GM21447 (cell line): ENCODE measurements around the gene PARP6.
"Not testable (repeated sequence)": the region's sequence is repeated elsewhere in the genome, so short reads cannot be mapped to it uniquely, and the experiment has no call there.

ENCODE experiments used
- ATAC-seq: cut with Tn5 transposase; IDR thresholded peaks from one replicate; pipeline ENCODE4 v1.9.1; 2021; ENCODE audit not compliant: unreplicated experiment

Gene PARP6

DNA sequence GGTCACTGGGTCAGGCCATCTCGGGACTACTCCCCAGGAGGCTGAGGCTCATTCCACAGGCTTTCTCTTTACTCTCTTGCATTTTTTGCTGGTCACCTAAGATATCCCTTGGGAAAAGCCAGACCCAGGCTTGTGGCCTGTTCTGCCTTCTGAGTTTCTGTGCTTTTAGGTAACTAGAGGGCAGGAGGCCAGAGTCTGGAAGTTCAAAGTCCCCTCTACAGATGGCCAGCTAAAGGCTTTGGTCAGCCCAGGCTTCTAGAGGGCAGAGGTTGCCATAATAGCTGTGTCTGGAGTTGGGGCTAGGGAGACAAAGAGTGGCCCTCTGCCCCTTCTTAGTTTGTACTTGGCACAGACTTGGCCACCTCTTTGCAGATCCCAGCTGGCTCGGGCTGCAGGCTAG is 8.4 kb upstream of the PARP6 start:
- ATAC-seq = no peak

DNA sequence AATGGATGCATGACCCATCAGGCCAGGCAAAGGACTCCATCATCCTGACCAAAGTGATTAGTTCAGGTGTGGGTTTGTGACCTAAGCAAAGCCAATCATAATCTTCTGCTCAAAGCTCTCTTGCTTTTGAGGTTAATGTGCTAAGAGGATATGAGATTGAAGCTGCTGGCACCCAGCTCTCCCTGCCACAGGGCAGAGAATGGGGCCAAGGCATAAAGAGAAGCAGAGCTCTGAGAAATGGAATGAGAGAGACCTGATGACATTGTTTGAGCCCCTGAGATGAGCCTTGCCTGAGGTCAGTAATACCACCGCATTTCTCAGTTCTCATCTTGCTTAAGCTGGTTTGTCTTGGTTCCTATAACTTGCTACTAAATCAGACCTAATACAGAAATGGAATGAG is 6.4 kb upstream of the PARP6 start:
- ATAC-seq = no peak

- no peak for ATAC-seq
Measured at GRCh38 chr15:72276326-72276700, 4.0 kb upstream of the PARP6 start.

DNA sequence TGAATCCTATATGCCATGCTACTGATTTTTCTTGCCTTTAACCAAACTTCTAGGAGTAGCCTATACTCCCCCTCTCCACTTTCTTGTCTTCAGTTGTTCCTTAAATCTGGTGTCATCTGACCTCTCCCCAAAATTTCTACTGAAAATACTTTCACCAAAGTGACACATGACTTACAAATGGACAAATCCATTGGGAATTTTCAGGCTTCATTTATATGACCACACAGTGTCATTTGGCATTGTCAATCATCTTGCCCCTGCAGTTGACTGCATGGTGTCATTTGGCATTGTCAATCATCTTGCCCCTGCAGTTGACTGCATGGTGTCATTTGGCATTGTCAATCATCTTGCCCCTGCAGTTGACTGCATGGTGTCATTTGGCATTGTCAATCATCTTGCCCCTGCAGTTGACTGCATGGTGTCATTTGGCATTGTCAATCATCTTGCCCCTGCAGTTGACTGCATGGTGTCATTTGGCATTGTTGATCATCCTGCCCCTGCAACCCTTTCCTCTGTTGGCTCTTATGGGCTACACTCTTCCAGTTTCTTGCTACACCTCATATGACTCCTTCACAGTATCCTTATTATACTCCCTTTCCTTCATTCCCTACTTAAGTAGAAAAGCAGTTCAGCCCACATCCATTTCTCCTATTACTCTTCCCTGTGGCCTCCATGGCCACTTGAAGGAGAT is 3.4 kb upstream of the PARP6 start:
- ATAC-seq = not testable (repeated sequence)

GRCh38 chr15:72272997-72273352 is 621 bp upstream of the PARP6 start:
- no peak for ATAC-seq

DNA sequence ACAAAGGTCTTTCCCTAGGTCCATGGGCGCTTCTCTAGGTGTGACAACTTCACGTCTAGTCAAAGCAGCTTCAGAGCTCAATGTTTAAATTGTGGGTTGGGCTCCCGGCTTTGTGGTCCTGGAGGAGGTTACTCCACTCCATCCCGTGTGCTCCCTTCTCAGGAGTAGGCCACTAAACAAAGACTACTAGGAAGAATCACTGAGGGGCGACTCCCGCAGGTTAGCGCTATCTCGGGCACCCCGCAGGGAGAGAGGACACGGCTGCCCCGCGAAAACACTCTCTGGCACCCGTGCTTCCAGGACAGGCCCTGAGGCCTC is 500 bp downstream of the PARP6 start:
- no peak for ATAC-seq

DNA sequence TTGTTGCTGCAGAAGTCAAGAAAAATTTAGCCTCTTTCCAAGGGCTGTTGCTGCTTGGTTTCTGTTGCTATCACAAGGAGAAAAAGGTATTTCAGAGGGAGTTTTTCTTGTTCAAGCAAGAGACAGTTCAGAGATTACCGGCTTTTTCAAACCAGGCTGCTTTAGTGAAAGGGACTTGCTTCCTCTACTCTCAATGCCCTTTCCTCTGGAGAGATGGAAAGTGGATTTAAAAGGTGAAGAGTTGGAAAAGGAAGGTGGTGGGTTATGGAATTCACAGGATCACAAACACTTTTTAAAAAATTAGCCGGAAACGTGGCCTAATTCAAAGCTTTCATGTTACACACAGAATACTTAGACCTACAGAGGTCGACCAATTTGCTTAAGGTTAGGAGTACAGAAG is 1.1 kb downstream of the PARP6 start:
- no peak for ATAC-seq

- no peak for ATAC-seq
Measured at GRCh38 chr15:72269739-72270138, 2.6 kb downstream of the PARP6 start.

GRCh38 chr15:72265031-72265430 is 7.3 kb downstream of the PARP6 start:
- no peak for ATAC-seq

DNA sequence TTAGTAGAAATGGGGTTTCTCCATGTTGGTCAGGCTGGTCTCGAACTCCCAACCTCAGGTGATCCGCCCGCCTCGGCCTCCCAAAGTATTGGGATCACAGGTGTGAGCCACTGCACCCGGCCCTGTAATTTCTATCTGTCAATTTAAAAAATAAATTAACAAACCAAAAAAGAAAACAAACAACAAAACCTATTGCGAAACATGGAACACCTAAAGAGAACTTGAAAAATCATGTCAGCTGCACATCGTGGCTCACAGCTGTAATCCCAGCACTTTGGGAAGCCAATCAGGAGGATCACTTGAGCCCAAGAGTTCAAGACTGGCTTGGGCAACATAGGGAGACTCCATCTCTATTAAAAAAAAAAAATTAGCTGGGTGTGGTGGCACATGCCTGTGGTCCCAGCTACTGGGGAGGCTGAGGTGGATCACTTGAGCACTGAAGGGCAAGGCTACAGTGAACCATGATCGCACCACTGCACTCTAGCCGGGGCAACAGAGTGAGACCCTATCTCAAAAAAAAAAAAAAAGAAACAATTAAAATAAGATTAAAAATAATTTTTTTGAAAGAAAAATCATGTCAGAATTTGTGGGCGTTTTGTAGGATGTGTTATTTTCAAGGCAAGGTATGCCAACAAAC is 19.6 kb downstream of the PARP6 start:
- no peak for ATAC-seq

- no peak for ATAC-seq
Measured at GRCh38 chr15:72249142-72249810, 23.1 kb downstream of the PARP6 start.

GRCh38 chr15:72248514-72248913 is 23.8 kb downstream of the PARP6 start:
- no peak for ATAC-seq

DNA sequence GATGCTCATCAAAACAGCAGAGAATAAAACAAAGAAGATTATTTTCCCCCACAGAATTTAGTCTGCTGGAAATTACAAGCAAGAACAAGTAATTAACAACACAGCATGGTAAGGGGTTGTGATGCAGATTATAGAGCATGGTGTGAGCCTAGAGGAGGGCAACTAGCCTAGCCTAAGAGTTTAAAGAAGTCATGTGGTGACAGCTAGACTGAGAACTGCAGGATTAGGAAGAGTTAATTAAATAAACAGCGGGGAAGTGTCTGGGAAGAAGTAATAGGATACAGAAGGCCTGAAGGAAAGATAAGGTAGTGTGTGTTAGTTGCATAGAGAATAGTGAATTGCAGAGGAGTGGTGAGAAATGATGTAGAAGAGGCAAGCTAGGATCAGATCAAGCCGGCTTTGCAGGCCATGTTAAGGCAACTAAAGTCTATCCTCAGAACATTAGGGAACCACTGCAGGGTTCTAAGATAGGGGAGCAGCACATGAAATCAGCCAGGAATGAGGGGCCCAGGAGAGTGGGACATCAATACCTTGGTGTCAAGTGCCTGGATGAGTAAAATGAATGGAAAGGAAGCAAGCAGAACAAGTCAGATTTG is 29.5 kb downstream of the PARP6 start:
- ATAC-seq = no peak

GRCh38 chr15:72239652-72240051 is 32.7 kb downstream of the PARP6 start:
- ATAC-seq = no peak

DNA sequence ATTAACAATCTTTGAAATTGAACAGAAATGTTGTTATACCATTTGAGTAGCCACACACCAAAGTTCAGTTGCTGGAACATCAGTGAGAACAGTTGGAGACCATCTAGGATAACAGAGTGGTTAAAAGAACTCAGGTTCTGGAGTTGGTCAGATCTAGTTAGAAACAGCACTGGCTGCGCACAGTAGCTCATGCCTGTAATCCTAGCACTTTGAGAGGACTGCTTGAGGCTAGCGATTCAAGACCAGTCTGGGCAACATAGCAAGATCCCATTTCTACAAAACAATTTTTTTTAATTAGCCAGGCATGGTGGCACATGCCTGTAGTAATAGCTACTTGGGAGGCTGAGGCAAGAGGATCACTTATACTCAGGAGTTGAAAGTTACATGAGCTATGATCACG is 33.8 kb downstream of the PARP6 start:
- ATAC-seq = no peak

DNA sequence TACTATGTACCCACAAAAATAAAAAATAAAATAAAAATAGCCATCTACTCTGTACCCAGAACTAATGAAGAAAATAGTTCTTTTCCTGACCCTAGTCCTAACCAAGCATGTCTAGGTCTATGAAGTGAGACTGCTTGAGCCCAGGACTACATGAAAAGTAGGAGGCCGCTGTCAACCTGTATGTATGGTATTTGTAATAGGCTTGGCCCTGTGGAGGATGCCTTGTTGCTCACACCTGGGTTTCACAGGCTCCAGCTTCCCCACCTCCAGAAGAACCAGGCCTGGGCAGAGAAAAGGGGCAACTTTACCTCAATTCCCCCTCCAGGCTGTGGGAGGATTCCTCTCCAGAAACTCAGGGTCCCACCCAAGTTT is 34.5 kb downstream of the PARP6 start:
- ATAC-seq = no peak

DNA sequence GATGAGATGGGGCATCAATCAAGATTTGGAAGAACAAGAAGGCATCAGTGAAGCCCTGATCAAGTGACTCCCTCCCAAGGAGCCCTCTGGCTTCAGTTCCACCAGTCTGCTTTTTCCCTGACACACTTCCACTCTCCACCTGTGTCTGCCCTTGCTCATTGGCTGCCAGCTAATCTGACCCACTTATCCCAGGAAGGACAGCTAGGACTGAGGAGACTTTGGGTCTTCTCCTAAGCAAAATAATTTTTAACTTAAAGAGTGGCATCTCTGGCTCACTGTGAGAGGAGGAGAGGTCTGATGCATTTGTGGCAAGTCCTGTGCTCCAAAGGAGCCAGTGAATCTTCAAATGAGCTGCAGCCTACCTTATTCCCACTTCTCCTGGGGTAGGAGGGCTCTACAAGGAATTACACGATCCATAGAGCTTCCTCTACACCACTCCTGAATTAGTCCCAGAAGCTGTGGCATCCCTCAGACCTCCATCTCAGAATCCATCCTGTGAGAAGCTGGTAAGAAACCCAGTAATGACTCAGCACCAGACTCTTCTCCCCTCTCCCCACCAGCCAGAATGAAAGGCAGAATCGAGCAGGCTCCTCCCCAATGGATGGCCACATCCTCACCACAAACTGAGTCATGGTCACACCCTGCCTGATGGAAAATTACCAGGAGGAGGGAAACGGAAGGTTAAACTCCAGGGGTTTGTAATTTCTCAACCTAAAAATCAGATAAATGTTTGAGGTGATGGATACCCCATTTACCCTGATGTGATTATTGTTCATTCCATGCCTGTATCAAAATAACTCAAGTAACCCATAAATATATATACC is 35.1 kb downstream of the PARP6 start:
- peak; percentile 83 for ATAC-seq

DNA sequence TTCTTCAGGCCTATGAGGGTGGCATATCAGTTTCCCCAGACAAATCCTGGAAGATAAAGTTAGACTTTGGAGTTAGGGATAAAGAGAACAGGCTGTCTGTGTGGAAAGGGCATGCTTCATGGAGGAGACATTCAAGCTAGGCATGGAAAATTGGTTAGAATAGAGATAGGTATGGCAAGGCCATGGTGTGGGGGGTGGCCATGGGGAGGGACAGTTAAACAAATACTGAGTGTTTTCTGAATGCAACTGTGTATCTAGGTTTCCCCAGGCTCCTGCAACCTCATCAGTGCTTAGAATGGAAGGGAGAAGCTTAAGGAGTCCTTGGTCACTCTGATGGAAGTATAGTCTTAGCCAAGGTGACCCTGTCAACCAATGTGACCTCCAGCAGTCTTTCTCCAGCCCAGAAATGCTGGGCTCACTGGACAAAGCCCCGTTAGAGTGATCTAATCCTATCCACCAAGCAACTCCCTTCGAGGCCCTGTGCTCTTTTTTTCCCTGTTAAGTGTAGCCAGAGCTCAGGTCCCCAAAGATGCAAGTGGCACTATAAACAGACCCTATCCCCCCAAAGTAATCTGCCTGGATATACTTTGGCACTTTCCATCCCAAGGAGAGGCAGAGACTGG is 35.9 kb downstream of the PARP6 start:
- ATAC-seq = no peak

DNA sequence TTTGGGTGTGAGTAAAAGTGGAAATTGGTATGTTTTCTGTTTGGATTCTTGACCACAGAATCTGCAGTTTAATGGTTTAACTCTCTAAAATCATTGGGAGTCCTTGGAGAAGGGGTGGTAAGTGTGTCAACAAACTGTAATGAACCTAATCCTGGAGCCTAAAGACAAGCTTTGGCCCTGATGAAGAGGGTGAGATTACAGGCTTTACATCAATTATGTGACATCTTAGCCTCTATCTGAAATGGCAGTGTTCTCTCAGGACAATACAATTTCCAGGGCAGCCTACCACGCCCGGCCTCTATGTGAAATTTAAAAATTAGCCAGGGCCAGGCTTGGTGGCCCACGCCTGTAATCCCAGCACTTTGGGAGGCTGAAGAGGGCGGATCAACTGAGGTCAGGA is 37.1 kb downstream of the PARP6 start:
- no peak for ATAC-seq

DNA sequence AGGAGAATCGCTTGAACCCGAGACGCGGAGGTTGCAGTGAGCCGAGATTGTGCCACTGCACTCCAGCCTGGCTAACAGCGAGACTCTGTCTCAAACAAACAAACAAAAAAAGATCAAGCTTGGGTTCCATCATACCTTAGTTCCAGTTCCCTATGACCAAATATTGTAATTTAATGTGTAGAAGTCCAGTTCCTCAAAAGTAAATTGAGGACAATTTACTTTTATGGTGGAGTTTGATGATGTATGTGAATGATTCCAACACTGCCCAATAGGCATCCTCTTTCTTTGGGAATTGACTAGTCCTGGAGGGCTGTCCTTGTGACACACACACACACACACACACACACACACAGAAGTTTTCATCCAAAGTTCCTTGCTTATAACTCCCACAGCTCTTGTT is 38.6 kb downstream of the PARP6 start:
- no peak for ATAC-seq

GRCh38 chr15:72231833-72232478 is 40.4 kb downstream of the PARP6 start:
- ATAC-seq = no peak
